HCT116 (cell line): ENCODE results near the gene MRPS18A.

Source experiments
- CBX3 ChIP-seq: IDR thresholded peaks from 2 replicates; pipeline ENCODE4 v1.6.1; 2012; ENCODE audit warnings: low read depth
- CEBPB ChIP-seq: IDR thresholded peaks from 2 replicates; pipeline ENCODE4 v1.6.1; 2012; ENCODE audit warnings: low read depth
- CTCF ChIP-seq, 3 experiments: fragments of 200-600 bp in 1 of 3; sonication (generic) in 1 of 3; IDR thresholded peaks in 2 of 3; conservative IDR thresholded peaks in 1 of 3; 2 replicates each; pipeline ENCODE4 v1.5.1; 2012 to 2017; ENCODE audit warnings: low read depth in 2 of 3, low read length in 2 of 3, antibody characterized with exemption in 1 of 3, borderline replicate concordance in 1 of 3, control low read depth in 1 of 3, mild to moderate bottlenecking in 1 of 3, mixed read lengths in 1 of 3, mixed run types in 1 of 3, moderate library complexity in 1 of 3; ENCODE audit not compliant: insufficient read depth in 1 of 3
- EGR1 ChIP-seq: IDR thresholded peaks from 2 replicates; pipeline ENCODE4 v1.6.1; 2012; ENCODE audit warnings: low read depth
- EZH2 ChIP-seq: fragments of 200-600 bp; sonication (generic); IDR thresholded peaks from 2 replicates; pipeline ENCODE4 v1.6.1; 2017; ENCODE audit warnings: antibody characterized with exemption, mixed run types
- MAX ChIP-seq: IDR thresholded peaks from 2 replicates; pipeline ENCODE4 v1.6.1; 2012
- POLR2A ChIP-seq: IDR thresholded peaks from 2 replicates; pipeline ENCODE4 v1.7.0; 2011; ENCODE audit warnings: borderline replicate concordance; ENCODE audit not compliant: insufficient read depth, insufficient read length; ENCODE audit errors: extremely low read depth
- REST ChIP-seq: IDR thresholded peaks from 2 replicates; pipeline ENCODE4 v1.6.1; 2012; ENCODE audit warnings: low read depth
- SIN3A ChIP-seq: IDR thresholded peaks from 2 replicates; pipeline ENCODE4 v1.6.1; 2012; ENCODE audit warnings: low read depth
- SP1 ChIP-seq: IDR thresholded peaks from 2 replicates; pipeline ENCODE4 v1.6.1; 2012; ENCODE audit warnings: low read depth
- SRF ChIP-seq: IDR thresholded peaks from 2 replicates; pipeline ENCODE4 v1.6.1; 2012; ENCODE audit warnings: low read depth
- TCF7L2 ChIP-seq: IDR thresholded peaks from 2 replicates; pipeline ENCODE4 v1.7.0; 2011; ENCODE audit warnings: borderline replicate concordance, inconsistent platforms; ENCODE audit not compliant: insufficient read depth, insufficient read length; ENCODE audit errors: extremely low read depth
- YY1 ChIP-seq: IDR thresholded peaks from 2 replicates; pipeline ENCODE4 v1.6.1; 2011; ENCODE audit warnings: low read length, low read depth, moderate library complexity, mild to moderate bottlenecking; ENCODE audit not compliant: insufficient replicate concordance; ENCODE audit errors: extremely low read depth
- ZBTB33 ChIP-seq: IDR thresholded peaks from 2 replicates; pipeline ENCODE4 v1.6.1; 2011; ENCODE audit warnings: mild to moderate bottlenecking, low read length, moderate library complexity; ENCODE audit not compliant: insufficient replicate concordance; ENCODE audit errors: extremely low read depth

- TF ChIP-seq EZH2, result no peak
- no peak for TF ChIP-seq MAX
- no peak for TF ChIP-seq CTCF (IDR thresholded peaks at IDR 0.05 in 2 of 3, conservative IDR thresholded peaks at IDR 0.05 in 1 of 3; ENCODE audit: borderline replicate concordance in 1 of 3, insufficient read depth in 1 of 3, low read depth in 2 of 3, low read length in 2 of 3)
- TF ChIP-seq EGR1, result no peak
- no peak for TF ChIP-seq SRF
- TF ChIP-seq ZBTB33, result no peak
- TF ChIP-seq POLR2A, result no peak
- TF ChIP-seq SIN3A, result no peak
- no peak for TF ChIP-seq CBX3
- no peak for TF ChIP-seq YY1
- no peak for TF ChIP-seq REST
- TF ChIP-seq TCF7L2, result no peak
- no peak for TF ChIP-seq SP1
- TF ChIP-seq CEBPB, result no peak
Measured at GRCh38 chr6:43702171-43702533, 14.6 kb upstream of the MRPS18A start.
